ENCODE data around the gene GPC5. TPM values are rescaled to one million over a fixed set of nuclear protein-coding genes. Genes with fewer than 3 reads are reported as not detected.

Gene GPC5
- total RNA-seq, 1 donor from 2014 or later: 7.3 TPM

GRCh38 chr13:91450913-91451312 is 52.5 kb downstream of the GPC5 start:
- no peak for FAIRE-seq

GRCh38 chr13:91454666-91455065 is 56.2 kb downstream of the GPC5 start:
- FAIRE-seq (no peak), DNase-seq (ENCODE audit: low spot score in 2 of 2) (no peak)

More at GRCh38 chr13:91450913-91451312, 52.5 kb downstream of the GPC5 start:
- DNase-seq (ENCODE audit: low spot score in 2 of 2): no peak

GRCh38 chr13:91456837-91457236 is 58.4 kb downstream of the GPC5 start:
- no peak for FAIRE-seq

GRCh38 chr13:91459485-91459884 is 61.1 kb downstream of the GPC5 start:
- DNase-seq (ENCODE audit: low spot score in 2 of 2) (no peak), FAIRE-seq (no peak)

More at GRCh38 chr13:91456837-91457236, 58.4 kb downstream of the GPC5 start:
- no peak for DNase-seq (ENCODE audit: low spot score in 2 of 2)

GRCh38 chr13:91464336-91464735 is 65.9 kb downstream of the GPC5 start:
- DNase-seq (ENCODE audit: low spot score in 2 of 2) (no peak), FAIRE-seq (no peak)

GRCh38 chr13:91467236-91467635 is 68.8 kb downstream of the GPC5 start:
- DNase-seq (ENCODE audit: low spot score in 2 of 2): no peak
- no peak for FAIRE-seq

GRCh38 chr13:91468301-91468700 is 69.9 kb downstream of the GPC5 start:
- FAIRE-seq (no peak), DNase-seq (ENCODE audit: low spot score in 2 of 2) (no peak)

GRCh38 chr13:91470084-91470621 is 71.7 kb downstream of the GPC5 start:
- no peak for DNase-seq (ENCODE audit: low spot score in 2 of 2)
- FAIRE-seq: no peak

GRCh38 chr13:91470681-91471080 is 72.3 kb downstream of the GPC5 start:
- DNase-seq (ENCODE audit: low spot score in 2 of 2): no peak
- no peak for FAIRE-seq

- no peak for DNase-seq (ENCODE audit: low spot score in 2 of 2)
Observed at GRCh38 chr13:91482427-91482826, 84.0 kb downstream of the GPC5 start.

GRCh38 chr13:91491980-91492379 is 93.6 kb downstream of the GPC5 start:
- FAIRE-seq (no peak), DNase-seq (ENCODE audit: low spot score in 2 of 2) (no peak)

More at GRCh38 chr13:91482427-91482826, 84.0 kb downstream of the GPC5 start:
- no peak for FAIRE-seq

GRCh38 chr13:91493442-91493841 is 95.0 kb downstream of the GPC5 start:
- DNase-seq (ENCODE audit: low spot score in 2 of 2): no peak
- no peak for FAIRE-seq

- FAIRE-seq: no peak
- DNase-seq (ENCODE audit: low spot score in 2 of 2): no peak
Observed at GRCh38 chr13:91498298-91498697, 99.9 kb downstream of the GPC5 start.

- DNase-seq (ENCODE audit: low spot score in 2 of 2) (no peak), FAIRE-seq (peak; percentile 94)
Observed at GRCh38 chr13:91504216-91504615, 105.8 kb downstream of the GPC5 start.

- peak; percentile 83 for FAIRE-seq
- DNase-seq (ENCODE audit: low spot score in 2 of 2): no peak
Observed at GRCh38 chr13:91506759-91507158, 108.3 kb downstream of the GPC5 start.

- DNase-seq (ENCODE audit: low spot score in 2 of 2): no peak
- FAIRE-seq: peak; percentile 86
Observed at GRCh38 chr13:91510058-91510457, 111.6 kb downstream of the GPC5 start.

- FAIRE-seq (no peak), DNase-seq (ENCODE audit: low spot score in 2 of 2) (no peak)
Observed at GRCh38 chr13:91513790-91514189, 115.4 kb downstream of the GPC5 start.

- FAIRE-seq: no peak
- DNase-seq (ENCODE audit: low spot score in 2 of 2): no peak
Observed at GRCh38 chr13:91516799-91517198, 118.4 kb downstream of the GPC5 start.

GRCh38 chr13:91520952-91521351 is 122.5 kb downstream of the GPC5 start:
- no peak for DNase-seq (ENCODE audit: low spot score in 2 of 2)
- FAIRE-seq: no peak

GRCh38 chr13:91523116-91523515 is 124.7 kb downstream of the GPC5 start:
- FAIRE-seq (no peak), DNase-seq (ENCODE audit: low spot score in 2 of 2) (no peak)

- FAIRE-seq (no peak), DNase-seq (ENCODE audit: low spot score in 2 of 2) (no peak)
Observed at GRCh38 chr13:91526543-91527033, 128.2 kb downstream of the GPC5 start.

GRCh38 chr13:91529739-91530482 is 131.5 kb downstream of the GPC5 start:
- FAIRE-seq: no peak
- no peak for DNase-seq (ENCODE audit: low spot score in 2 of 2)

All from frontal cortex (tissue), 4 donors.